Measurements from ENCODE around the gene APBA2. TPM values are rescaled to one million over a fixed set of nuclear protein-coding genes. Genes with fewer than 3 reads are reported as not detected.

The APBA2 gene
- total and polyA plus RNA-seq, 2 of the 13 experiments (the other 11 are each of a cell fraction or from before 2014, with no cell fraction given), result 0.62 to 2.3 TPM

DNA sequence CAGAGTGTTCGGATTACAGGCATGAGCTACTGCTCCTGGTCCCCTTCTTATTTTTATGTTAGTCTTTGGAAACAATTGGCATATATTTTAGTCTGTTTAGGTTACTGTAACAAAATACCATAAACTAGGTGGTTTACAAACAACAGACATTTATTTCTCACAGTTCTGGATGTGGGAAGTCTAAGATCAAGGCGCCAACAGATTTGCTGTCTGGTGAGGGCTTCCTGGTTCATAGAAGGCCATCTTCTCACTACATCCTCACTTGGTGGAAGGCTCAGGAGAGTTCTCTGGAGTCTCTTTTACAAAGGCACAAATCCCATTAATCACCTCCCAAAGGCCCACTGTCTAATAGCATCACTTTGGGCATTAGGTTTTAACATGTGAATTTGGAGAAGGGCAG is 101.0 kb downstream of the APBA2 start:
- POLR2A ChIA-PET, result no interaction called here
- intact Hi-C loops (cut with micrococcal nuclease; ENCODE audit: unreplicated experiment), result no loop called here
- CTCF ChIA-PET (ENCODE audit: low intra/inter-chr PET ratio, low total read pairs), result no interaction called here
- Histone ChIP-seq H3K4me1 (ENCODE audit: insufficient read depth, low read length) (0 out of 2 replicates have a peak, but pooled peaks cover 5% of the 10 kb centered on the region), H3K27me3 (ENCODE audit: control insufficient read depth in 1 of 2, insufficient read depth in 2 of 2, low read length in 2 of 2) (no peaks in the 10 kb centered on the region), H3K4me3 (replicated peaks in 1 of 3; ENCODE audit: insufficient read depth in 1 of 3, low read depth in 2 of 3, low read length in 3 of 3) (no peak overlapping the region), H3K9me3 (ENCODE audit: low read length) (no peaks in the 10 kb centered on the region), H3K27ac (ENCODE audit: extremely low read length, insufficient read depth, low read length) (no peak overlapping the region), H3K79me2 (ENCODE audit: insufficient read depth, low read length) (no peaks in the 10 kb centered on the region), H3K36me3 (replicated peaks in 1 of 2; ENCODE audit: control insufficient read depth in 1 of 2, insufficient read depth in 2 of 2, low read length in 2 of 2) (no peaks in the 10 kb centered on the region), H4K20me1 (ENCODE audit: insufficient read depth, low read length) (no peaks in the 10 kb centered on the region), H2AFZ (ENCODE audit: low read length) (no peak overlapping the region), H3K4me2 (ENCODE audit: low read depth, low read length) (no peak overlapping the region), H3K9ac (ENCODE audit: insufficient read depth, low read depth, low read length) (no peak overlapping the region)
- WGBS (ENCODE audit: low lambda C conversion rate), result 51% methylated on average over 2 of the region's 2 CpGs
- in situ Hi-C loops (cut with HindIII; ENCODE audit: extremely low pct_ligation_motif_present, low pct_unique_long_range_greater_than_20kb), result no loop called here
- no peak for FAIRE-seq
- BruUV-seq (replicated peaks), result no TSS peak
- TF ChIP-seq ZNF567 (CRISPR knock-in tag; IDR thresholded peaks at IDR 0.05; ENCODE audit: borderline replicate concordance) (no peak), U2AF2 (IDR thresholded peaks at IDR 0.05; ENCODE audit: low read depth, low read length) (no peak), TBX3 (IDR thresholded peaks at IDR 0.05; ENCODE audit: borderline replicate concordance) (no peak), SYNCRIP (IDR thresholded peaks at IDR 0.05; ENCODE audit: insufficient read depth, low read depth, low read length) (no peak), ZNF256 (CRISPR knock-in tag; conservative IDR thresholded peaks at IDR 0.05) (no peak), ZNF768 (CRISPR knock-in tag; IDR thresholded peaks at IDR 0.05) (no peak), NR2F2 (IDR thresholded peaks at IDR 0.05; ENCODE audit: borderline replicate concordance, low read depth) (no peak), ARID2 (CRISPR knock-in tag; IDR thresholded peaks at IDR 0.05; ENCODE audit: borderline replicate concordance) (no peak), ZBTB49 (CRISPR knock-in tag; IDR thresholded peaks at IDR 0.05; ENCODE audit: borderline replicate concordance) (no peak), ZNF678 (CRISPR knock-in tag; IDR thresholded peaks at IDR 0.05) (no peak), ZNF891 (CRISPR knock-in tag; IDR thresholded peaks at IDR 0.05) (no peak)
- ATAC-seq, result no peak
- DNase-seq (ENCODE audit: low spot score), result no peak

All from HepG2 (cell line).